CD4-positive, alpha-beta T cell (primary cell): Measurements from ENCODE around the gene DNAH9. TPM values are rescaled to one million over a fixed set of nuclear protein-coding genes. Genes with fewer than 3 reads are reported as not detected.

Experiments used
- ATAC-seq: fragments of 200-7000 bp; cut with Tn5 transposase; one replicate; pipeline ENCODE4 v1.10.0; 2022; ENCODE audit warnings: mild to moderate bottlenecking; ENCODE audit not compliant: poor library complexity
- CTCF ChIA-PET: fragments of 350-600 bp; sonication (Branson Sonifier 250); formaldehyde crosslinking; loops from one replicate; lab custom pipeline; 2021; ENCODE audit warnings: antibody characterized with exemption, inconsistent platforms; lab: Charles Lee
- POLR2A ChIA-PET: fragments of 350-600 bp; sonication (Branson Sonifier 250); formaldehyde crosslinking; loops from one replicate; lab custom pipeline; 2021; ENCODE audit warnings: antibody characterized with exemption, inconsistent platforms; lab: Charles Lee
- DNase-seq, 14 experiments: peaks; one replicate each; pipeline ENCODE4 v3.0.0-alpha.2; 2013 to 2020; ENCODE audit warnings: mixed read lengths in 2 of 14
- H3K27ac ChIP-seq, 2 donors: one replicate each; pipeline versions ENCODE4 v1.5.1 to v1.7.0; 2013; ENCODE audit warnings: low read length in 2 of 2, low read depth in 1 of 2, mild to moderate bottlenecking in 1 of 2
- H3K27me3 ChIP-seq, 2 experiments: 1 replicate in 1 of 2; 2 replicates in 1 of 2; pipeline versions ENCODE4 v1.6.1 to v1.7.0; 2013; ENCODE audit warnings: low read length in 2 of 2, control low read depth in 1 of 2, mild to moderate bottlenecking in 1 of 2, moderate library complexity in 1 of 2; ENCODE audit not compliant: insufficient read depth in 2 of 2, control insufficient read depth in 1 of 2
- H3K36me3 ChIP-seq: one replicate; pipeline ENCODE4 v1.6.1; 2013; ENCODE audit warnings: low read length, control low read depth; ENCODE audit not compliant: insufficient read depth
- H3K4me1 ChIP-seq: one replicate; pipeline ENCODE4 v1.6.1; 2013; ENCODE audit warnings: low read length, control low read depth; ENCODE audit not compliant: insufficient read depth
- H3K4me3 ChIP-seq: one replicate; pipeline ENCODE4 v1.5.1; 2013; ENCODE audit warnings: mild to moderate bottlenecking, low read length, moderate library complexity
- H3K9me3 ChIP-seq, 2 experiments: 1 replicate in 1 of 2; 2 replicates in 1 of 2; pipeline versions ENCODE4 v1.6.1 to v1.7.0; 2013; ENCODE audit warnings: low read length in 2 of 2, mild to moderate bottlenecking in 2 of 2, control low read depth in 1 of 2, moderate library complexity in 1 of 2; ENCODE audit not compliant: control insufficient read depth in 1 of 2, insufficient read depth in 1 of 2
- H3K27ac Mint-ChIP-seq: one replicate; pipeline ENCODE4 v1.8.0; 2020; ENCODE audit warnings: mixed read lengths
- H3K27me3 Mint-ChIP-seq: one replicate; pipeline ENCODE4 v1.8.0; 2021; ENCODE audit warnings: mixed read lengths
- H3K36me3 Mint-ChIP-seq: one replicate; pipeline ENCODE4 v1.8.0; 2021; ENCODE audit warnings: low read depth, mixed read lengths
- H3K4me1 Mint-ChIP-seq: one replicate; pipeline ENCODE4 v1.8.0; 2021; ENCODE audit warnings: low read depth, mixed read lengths
- H3K4me3 Mint-ChIP-seq: one replicate; pipeline ENCODE4 v1.8.0; 2020; ENCODE audit warnings: mild to moderate bottlenecking, mixed read lengths
- H3K9me3 Mint-ChIP-seq: one replicate; pipeline ENCODE4 v1.8.0; 2020; ENCODE audit warnings: mixed read lengths
- CTCF ChIP-seq: fragments of 200-600 bp; IDR thresholded peaks from one replicate; pipeline ENCODE4 v1.8.0; 2022; ENCODE audit warnings: antibody characterized with exemption, mild to moderate bottlenecking
- intact Hi-C, 2 experiments: fragments of 100-400 bp; cut with DNase I in 1 of 2; cut with micrococcal nuclease in 1 of 2; formaldehyde crosslinking; loops; one replicate each; pipeline versions ENCODE4 v1.15.1 to v1.9.0; 2023 to 2025; cut with DNase I, micrococcal nuclease
- total RNA-seq, 174 experiments: library from RNA in 2 of 174; stranded (reverse) in 2 of 174; gene quantifications; one replicate each; pipeline ENCODE4 v1.2.3 and lab custom pipeline; 2021 to 2026

DNAH9 gene
- total RNA-seq, 2 experiments from 2014 or later, result not detected

- TF ChIP-seq CTCF, result no peak
- Histone ChIP-seq H3K4me1 (no peaks in the 10 kb centered on the region), H3K36me3 (no peaks in the 10 kb centered on the region), H3K27me3 (no peaks in the 10 kb centered on the region), H3K27ac (no peak overlapping the region), H3K9me3 (peaks cover 0 to 17% of the 10 kb centered on the region in 2 experiments), H3K4me3 (no peak overlapping the region)
- ChIA-PET POLR2A (no interaction called here), CTCF (no interaction called here)
- Mint-ChIP-seq H3K27me3 (no peaks in the 10 kb centered on the region), H3K4me3 (no peak overlapping the region), H3K27ac (no peak overlapping the region), H3K4me1 (no peaks in the 10 kb centered on the region), H3K9me3 (peaks cover 7% of the 10 kb centered on the region), H3K36me3 (no peaks in the 10 kb centered on the region)
- ATAC-seq (no peak), DNase-seq (no peak)
- intact Hi-C loops, result no loop called here
Measured at GRCh38 chr17:11795906-11796305, 197.6 kb downstream of the DNAH9 start.

GRCh38 chr17:11797803-11798202, 199.5 kb downstream of the DNAH9 start:
- CTCF ChIA-PET, result no interaction called here
- POLR2A ChIA-PET, result no interaction called here
- DNase-seq (no peak), ATAC-seq (no peak)
- peaks cover 0 to 14% of the 10 kb centered on the region in 2 experiments for H3K9me3 ChIP-seq
- Mint-ChIP-seq H3K27me3 (no peaks in the 10 kb centered on the region), H3K4me1 (no peaks in the 10 kb centered on the region), H3K4me3 (no peak overlapping the region), H3K36me3 (no peaks in the 10 kb centered on the region), H3K9me3 (peaks cover 4% of the 10 kb centered on the region), H3K27ac (no peak overlapping the region)
- TF ChIP-seq CTCF, result no peak
- no peak overlapping the region for H3K27ac ChIP-seq
- no peaks in the 10 kb centered on the region for H3K4me1 ChIP-seq
- intact Hi-C loops, result no loop called here
- H3K4me3 ChIP-seq, result no peak overlapping the region
- H3K27me3 ChIP-seq, result no peaks in the 10 kb centered on the region
- H3K36me3 ChIP-seq, result no peaks in the 10 kb centered on the region

GRCh38 chr17:11803231-11803969, 205.1 kb downstream of the DNAH9 start:
- no peaks in the 10 kb centered on the region for H3K4me1 ChIP-seq
- Mint-ChIP-seq H3K36me3 (no peaks in the 10 kb centered on the region), H3K9me3 (peaks cover 4% of the 10 kb centered on the region), H3K27ac (no peak overlapping the region), H3K4me1 (no peaks in the 10 kb centered on the region), H3K27me3 (no peaks in the 10 kb centered on the region), H3K4me3 (no peak overlapping the region)
- ChIA-PET POLR2A (no interaction called here), CTCF (no interaction called here)
- intact Hi-C loops, result no loop called here
- H3K27ac ChIP-seq, result no peak overlapping the region
- no peak for DNase-seq
- H3K9me3 ChIP-seq, result peaks cover 0 to 11% of the 10 kb centered on the region in 2 experiments
- TF ChIP-seq CTCF, result no peak
- ATAC-seq, result no peak
- no peaks in the 10 kb centered on the region for H3K27me3 ChIP-seq
- no peak overlapping the region for H3K4me3 ChIP-seq
- no peaks in the 10 kb centered on the region for H3K36me3 ChIP-seq
